Ectodermal cell (in vitro differentiated cells): ENCODE measurements around the gene EIF6.
"Not testable (repeated sequence)": the region's sequence is repeated elsewhere in the genome, so short reads cannot be mapped to it uniquely, and the experiment has no call there.

ENCODE experiments used
- H3K27ac ChIP-seq: 2 replicates; pipeline ENCODE4 v1.7.0; 2013; ENCODE audit warnings: mild to moderate bottlenecking, low read depth, low read length; ENCODE audit not compliant: insufficient read depth, poor library complexity, severe bottlenecking
- H3K27me3 ChIP-seq: 2 replicates; pipeline ENCODE4 v1.7.0; 2013; ENCODE audit warnings: mild to moderate bottlenecking, low read length; ENCODE audit not compliant: insufficient read depth, control insufficient read depth, poor library complexity, severe bottlenecking
- H3K36me3 ChIP-seq: one replicate; pipeline ENCODE4 v1.7.0; 2013; ENCODE audit warnings: low read length; ENCODE audit not compliant: control insufficient read depth, insufficient read depth
- H3K4me1 ChIP-seq: one replicate; pipeline ENCODE4 v1.7.0; 2013; ENCODE audit warnings: low read length; ENCODE audit not compliant: control insufficient read depth, insufficient read depth
- H3K4me3 ChIP-seq: 2 replicates; pipeline ENCODE4 v1.7.0; 2013; ENCODE audit warnings: low read depth, low read length, control low read depth; ENCODE audit not compliant: insufficient read depth
- H3K9me3 ChIP-seq: 2 replicates; pipeline ENCODE4 v1.7.0; 2013; ENCODE audit warnings: mild to moderate bottlenecking, low read length, moderate library complexity; ENCODE audit not compliant: control insufficient read depth
- WGBS, 2 experiments: methylation state at CpG; one replicate each; pipeline ENCODE4 v1.1.7; 2013; ENCODE audit warnings: missing lambda C conversion rate in 2 of 2; 5-methylcytosine and 5-hydroxymethylcytosine counted together

EIF6 gene

DNA sequence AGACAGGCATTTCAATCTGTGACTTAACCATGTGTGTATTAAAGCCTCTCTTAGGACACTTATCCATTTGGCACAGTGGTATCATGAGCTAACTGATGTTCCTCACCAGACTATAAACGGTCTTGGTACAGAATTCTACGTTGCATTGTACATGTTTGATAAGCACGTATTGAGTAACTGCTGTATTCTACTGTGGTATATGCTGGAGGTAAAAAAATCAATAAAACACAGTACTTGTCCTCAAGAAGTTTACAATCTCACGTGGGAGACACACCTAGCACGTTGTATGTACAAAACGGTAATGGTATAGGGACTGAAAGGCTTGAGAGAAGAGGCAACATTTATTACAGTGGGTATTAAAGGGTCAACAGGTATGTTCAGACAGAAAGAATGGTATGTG lies 40.8 kb upstream of the EIF6 start:
- no peak overlapping the region for H3K27ac ChIP-seq
- 95% methylated on average over 6 of the region's 6 CpGs for WGBS, 2 experiments

GRCh38 chr20:35320396-35321126 lies 36.0 kb upstream of the EIF6 start:
- no peak overlapping the region for H3K4me3 ChIP-seq
- H3K9me3 ChIP-seq: no peaks in the 10 kb centered on the region
- no peaks in the 10 kb centered on the region for H3K27me3 ChIP-seq
- no peak overlapping the region for H3K27ac ChIP-seq
- H3K4me1 ChIP-seq: no peaks in the 10 kb centered on the region
- WGBS, 2 experiments: 91 to 93% methylated on average over 3 of the region's 3 CpGs
- H3K36me3 ChIP-seq: no peaks in the 10 kb centered on the region

More for the DNA sequence above, 40.8 kb upstream of the EIF6 start:
- H3K4me1 ChIP-seq: peaks cover 2% of the 10 kb centered on the region
- H3K9me3 ChIP-seq: no peaks in the 10 kb centered on the region
- H3K4me3 ChIP-seq: no peak overlapping the region
- H3K36me3 ChIP-seq: no peaks in the 10 kb centered on the region
- no peaks in the 10 kb centered on the region for H3K27me3 ChIP-seq

DNA sequence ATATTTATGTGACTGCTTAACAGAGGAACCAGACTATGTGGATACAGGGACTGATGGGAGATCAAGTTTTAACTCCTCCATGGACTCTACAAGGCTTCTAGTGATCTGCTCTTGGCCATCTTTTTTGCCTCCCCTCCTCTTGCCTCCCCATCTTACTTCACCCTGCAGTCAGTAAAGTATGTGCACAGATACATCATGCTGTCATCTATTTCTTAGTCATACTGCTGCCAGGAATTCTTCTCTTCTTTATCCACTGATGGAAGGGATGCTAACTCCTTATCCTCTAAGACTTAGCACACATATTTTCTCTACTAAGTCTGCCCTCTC lies 35.3 kb upstream of the EIF6 start:
- Histone ChIP-seq H3K4me1 (no peaks in the 10 kb centered on the region), H3K4me3 (no peak overlapping the region), H3K27ac (no peak overlapping the region), H3K36me3 (no peaks in the 10 kb centered on the region), H3K9me3 (no peaks in the 10 kb centered on the region), H3K27me3 (no peaks in the 10 kb centered on the region)

GRCh38 chr20:35319192-35319870 lies 34.8 kb upstream of the EIF6 start:
- 89 to 90% methylated on average over 4 of the region's 5 CpGs for WGBS, 2 experiments
- H3K36me3 ChIP-seq: no peaks in the 10 kb centered on the region
- no peaks in the 10 kb centered on the region for H3K4me1 ChIP-seq
- H3K27ac ChIP-seq: no peak overlapping the region
- H3K9me3 ChIP-seq: no peaks in the 10 kb centered on the region
- H3K4me3 ChIP-seq: no peak overlapping the region
- H3K27me3 ChIP-seq: no peaks in the 10 kb centered on the region

- WGBS, 2 experiments: 90 to 93% methylated on average over 6 of the region's 6 CpGs
Measured at GRCh38 chr20:35318502-35319157, 34.1 kb upstream of the EIF6 start.

DNA sequence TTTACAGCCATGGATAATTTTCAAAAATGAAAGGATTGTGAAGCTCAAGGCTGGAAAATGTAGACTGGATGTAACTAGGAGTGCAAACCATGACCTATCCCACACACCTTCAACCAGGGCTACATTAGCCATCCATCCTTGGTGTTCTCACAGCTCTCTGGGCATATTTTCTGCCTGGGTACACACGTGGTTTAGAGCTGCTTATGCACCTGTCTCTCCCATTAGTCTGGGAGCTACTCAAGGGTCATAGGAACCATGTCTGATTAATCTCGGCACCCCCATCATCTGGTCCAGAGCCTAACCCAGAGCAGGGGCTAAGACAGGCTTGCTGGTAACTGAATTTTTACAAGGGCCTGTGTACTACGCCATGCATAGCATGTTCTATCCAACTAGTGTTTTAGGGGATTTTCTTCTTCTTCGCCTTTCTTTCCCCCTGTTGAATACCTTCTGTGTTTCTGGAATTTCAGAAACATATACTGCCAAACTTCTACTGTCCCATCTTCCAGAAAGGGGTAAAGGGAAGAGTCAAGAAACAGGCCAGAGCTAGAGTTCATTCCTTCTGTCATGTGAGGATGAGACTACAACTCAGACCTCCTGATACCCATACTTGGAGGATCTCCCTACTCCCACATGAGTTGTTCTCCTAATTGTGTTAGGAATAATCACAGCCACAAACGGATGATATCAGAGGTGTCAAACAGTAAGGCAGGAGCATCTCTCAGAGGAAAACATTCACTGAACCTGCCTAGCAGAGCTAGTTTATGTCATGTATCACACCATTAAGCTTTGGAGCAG lies 33.0 kb upstream of the EIF6 start:
- H3K4me1 ChIP-seq: no peaks in the 10 kb centered on the region
- no peaks in the 10 kb centered on the region for H3K9me3 ChIP-seq
- no peak overlapping the region for H3K27ac ChIP-seq
- H3K27me3 ChIP-seq: no peaks in the 10 kb centered on the region
- WGBS, 2 experiments: 92 to 96% methylated on average over 5 of the region's 5 CpGs
- no peaks in the 10 kb centered on the region for H3K36me3 ChIP-seq
- no peak overlapping the region for H3K4me3 ChIP-seq

More at GRCh38 chr20:35318502-35319157, 34.1 kb upstream of the EIF6 start:
- Histone ChIP-seq H3K27me3 (no peaks in the 10 kb centered on the region), H3K9me3 (no peaks in the 10 kb centered on the region), H3K4me3 (no peak overlapping the region), H3K4me1 (no peaks in the 10 kb centered on the region), H3K36me3 (no peaks in the 10 kb centered on the region), H3K27ac (no peak overlapping the region)

GRCh38 chr20:35316086-35316485 lies 31.5 kb upstream of the EIF6 start:
- H3K36me3 ChIP-seq: no peaks in the 10 kb centered on the region
- no peak overlapping the region for H3K4me3 ChIP-seq
- H3K27me3 ChIP-seq: no peaks in the 10 kb centered on the region
- H3K4me1 ChIP-seq: no peaks in the 10 kb centered on the region
- H3K9me3 ChIP-seq: no peaks in the 10 kb centered on the region
- 92 to 100% methylated on average over 2 of the region's 2 CpGs for WGBS, 2 experiments
- H3K27ac ChIP-seq: no peak overlapping the region

GRCh38 chr20:35315632-35316020 lies 31.1 kb upstream of the EIF6 start:
- not testable (repeated sequence) for H3K27me3 ChIP-seq, H3K36me3 ChIP-seq, H3K4me3 ChIP-seq, H3K4me1 ChIP-seq, H3K27ac ChIP-seq, H3K9me3 ChIP-seq
- WGBS, 2 experiments: 91% methylated on average over 7 of the region's 7 CpGs

DNA sequence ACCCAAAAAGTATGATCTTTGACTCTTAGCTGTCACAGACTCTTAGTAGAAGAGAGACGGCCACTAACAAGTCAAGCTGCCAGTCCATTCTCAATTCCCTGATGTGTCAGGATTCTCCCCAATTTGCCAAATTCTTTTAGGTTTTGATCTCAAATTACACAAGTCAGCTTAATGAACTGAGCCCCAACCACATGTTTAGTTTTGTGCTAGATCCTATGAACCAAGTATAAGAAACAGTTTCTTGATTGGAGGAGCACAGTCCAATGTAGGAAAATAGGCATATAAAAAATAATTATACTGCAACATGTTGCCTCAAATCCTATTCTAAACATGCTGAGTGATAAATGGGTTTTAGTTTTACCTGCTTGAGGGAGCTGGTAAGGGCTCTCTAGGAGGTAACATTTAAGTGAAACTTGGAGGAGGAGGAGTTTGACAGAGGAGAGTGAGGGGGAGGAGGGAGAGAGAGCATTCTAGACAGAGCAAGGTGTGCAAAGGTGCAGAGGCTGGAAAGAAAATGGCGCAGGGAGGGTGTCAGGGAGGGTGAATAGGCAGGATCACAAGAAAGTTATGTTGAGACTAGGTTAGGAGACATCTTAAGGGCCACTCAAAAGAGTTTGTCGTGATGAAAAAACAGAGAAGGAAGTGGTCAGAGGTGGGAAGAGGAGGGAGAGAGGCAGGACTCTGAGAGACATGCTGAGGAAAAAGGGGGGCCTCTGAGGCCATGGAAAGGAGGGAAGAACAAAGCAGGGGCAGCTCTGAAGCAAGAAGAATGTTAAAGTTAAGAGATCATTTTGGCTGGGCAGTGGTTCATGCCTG lies 30.5 kb upstream of the EIF6 start:
- WGBS, 2 experiments: 81 to 85% methylated on average over 3 of the region's 3 CpGs
- H3K4me1 ChIP-seq: no peaks in the 10 kb centered on the region

More for the DNA sequence above, 30.5 kb upstream of the EIF6 start:
- Histone ChIP-seq H3K27ac (no peak overlapping the region), H3K27me3 (no peaks in the 10 kb centered on the region), H3K4me3 (no peak overlapping the region), H3K36me3 (no peaks in the 10 kb centered on the region), H3K9me3 (no peaks in the 10 kb centered on the region)
